H1 (cell line): ENCODE measurements around the gene DGCR6L. TPM values are rescaled to one million over a fixed set of nuclear protein-coding genes. Genes with fewer than 3 reads are reported as not detected.
"Not testable (repeated sequence)": the region's sequence is repeated elsewhere in the genome, so short reads cannot be mapped to it uniquely, and the experiment has no call there.

Source experiments
- CTCF ChIA-PET: fragments of 300-600 bp; sonication (Branson Sonifier 250); formaldehyde crosslinking; loops from one replicate; lab custom pipeline; 2021; ENCODE audit not compliant: partially characterized antibody; lab: Charles Lee
- POLR2A ChIA-PET: fragments of 300-600 bp; sonication (Branson Sonifier 250); formaldehyde crosslinking; loops from one replicate; lab custom pipeline; 2021; ENCODE audit warnings: inconsistent platforms; ENCODE audit not compliant: partially characterized antibody; lab: Charles Lee
- DNase-seq, 2 experiments: peaks; one replicate each; pipeline versions ENCODE4 v3.0.0 to v3.0.0-alpha.2; 2010 to 2022; ENCODE audit warnings: low spot score in 2 of 2, low read depth in 1 of 2, mixed read lengths in 1 of 2
- FAIRE-seq: peaks from 2 replicates; lab custom pipeline; 2011; peaks lifted over from hg19 to GRCh38; lab: Jason Lieb, UNC
- H2AFZ ChIP-seq: 2 replicates; pipeline ENCODE4 v1.8.1; 2012; ENCODE audit warnings: low read length, inconsistent platforms
- H2AK5ac ChIP-seq: 2 replicates; pipeline ENCODE4 v1.6.1; 2013; ENCODE audit warnings: low read depth, low read length
- H2BK120ac ChIP-seq: replicated peaks from 2 replicates; pipeline ENCODE3; 2013; ENCODE audit warnings: low read depth, low read length, inconsistent platforms
- H2BK12ac ChIP-seq: 2 replicates; pipeline ENCODE4 v1.6.1; 2013; ENCODE audit warnings: low read depth, low read length
- H2BK15ac ChIP-seq: 2 replicates; pipeline ENCODE4 v1.6.1; 2013; ENCODE audit warnings: low read length
- H2BK20ac ChIP-seq: 2 replicates; pipeline ENCODE4 v1.6.1; 2013; ENCODE audit warnings: low read length
- H2BK5ac ChIP-seq: 2 replicates; pipeline ENCODE4 v1.6.1; 2013; ENCODE audit warnings: low read depth, low read length
- H3K14ac ChIP-seq: 2 replicates; pipeline ENCODE4 v1.6.1; 2013; ENCODE audit warnings: inconsistent platforms; ENCODE audit not compliant: insufficient read length
- H3K18ac ChIP-seq: 2 replicates; pipeline ENCODE4 v1.6.1; 2013; ENCODE audit warnings: low read length; ENCODE audit errors: extremely low read depth
- H3K23ac ChIP-seq: 2 replicates; pipeline ENCODE4 v1.6.1; 2013; ENCODE audit warnings: inconsistent platforms; ENCODE audit not compliant: insufficient read length
- H3K23me2 ChIP-seq: 2 replicates; pipeline ENCODE4 v1.6.1; 2013; ENCODE audit warnings: low read depth, low read length
- H3K27ac ChIP-seq: 2 replicates; pipeline ENCODE4 v1.6.1; 2011; ENCODE audit warnings: low read depth, low read length, inconsistent platforms
- H3K27me3 ChIP-seq, 4 experiments: replicated peaks in 1 of 4; 1 replicate in 1 of 4; 2 replicates in 3 of 4; pipeline versions ENCODE4 v1.6.1 to v1.8.1; 2011 to 2013; ENCODE audit warnings: low read length in 3 of 4, mild to moderate bottlenecking in 3 of 4, inconsistent platforms in 2 of 4, mixed read lengths in 2 of 4, moderate library complexity in 1 of 4; ENCODE audit not compliant: control insufficient read depth in 3 of 4, insufficient read depth in 3 of 4; ENCODE audit errors: extremely low read depth in 1 of 4
- H3K36me3 ChIP-seq, 4 experiments: 2 replicates each; pipeline versions ENCODE4 v1.6.1 to v1.8.1; 2011 to 2013; ENCODE audit warnings: mild to moderate bottlenecking in 4 of 4, low read length in 3 of 4, moderate library complexity in 2 of 4, control low read depth in 1 of 4, inconsistent platforms in 1 of 4; ENCODE audit not compliant: insufficient read depth in 4 of 4, control insufficient read depth in 2 of 4
- H3K4ac ChIP-seq: replicated peaks from 2 replicates; pipeline ENCODE3; 2013; ENCODE audit warnings: low read length, low read depth, mixed read lengths, inconsistent platforms; ENCODE audit not compliant: insufficient read length
- H3K4me1 ChIP-seq, 4 experiments: replicated peaks in 1 of 4; 1 replicate in 1 of 4; 2 replicates in 3 of 4; pipeline versions ENCODE4 v1.6.1 to v1.8.1; 2011 to 2013; ENCODE audit warnings: low read length in 3 of 4, inconsistent platforms in 2 of 4, mixed read lengths in 1 of 4; ENCODE audit not compliant: insufficient read depth in 4 of 4, control insufficient read depth in 3 of 4
- H3K4me2 ChIP-seq, 2 experiments: 2 replicates each; pipeline versions ENCODE4 v1.6.1 to v1.8.1; 2011 to 2013; ENCODE audit warnings: low read depth in 2 of 2, low read length in 2 of 2, control low read depth in 1 of 2, inconsistent platforms in 1 of 2, mild to moderate bottlenecking in 1 of 2; ENCODE audit not compliant: insufficient read depth in 1 of 2
- H3K4me3 ChIP-seq, 4 experiments: fragments of 200-600, 300-600 bp in 1 of 4; sonication (generic), shearing (Covaris generic), sonication (Bioruptor Twin) in 1 of 4; 2 replicates each; pipeline versions ENCODE4 v1.5.1 to v1.8.1; 2011 to 2016; ENCODE audit warnings: low read length in 4 of 4, low read depth in 3 of 4, control low read depth in 2 of 4, inconsistent platforms in 2 of 4, mild to moderate bottlenecking in 2 of 4, mixed read lengths in 1 of 4, moderate library complexity in 1 of 4; ENCODE audit not compliant: insufficient read depth in 2 of 4; ENCODE audit errors: extremely low read depth in 1 of 4
- H3K56ac ChIP-seq: replicated peaks from 2 replicates; pipeline ENCODE3; 2013; ENCODE audit warnings: low read depth, mild to moderate bottlenecking, mixed read lengths, low read length, inconsistent platforms; ENCODE audit not compliant: insufficient read length
- H3K79me1 ChIP-seq: 2 replicates; pipeline ENCODE4 v1.6.1; 2013; ENCODE audit warnings: low read depth, low read length, control low read depth
- H3K79me2 ChIP-seq, 2 experiments: 2 replicates each; pipeline versions ENCODE4 v1.6.1 to v1.8.1; 2012 to 2013; ENCODE audit warnings: low read length in 2 of 2, mild to moderate bottlenecking in 2 of 2, inconsistent platforms in 1 of 2; ENCODE audit not compliant: insufficient read depth in 2 of 2, control insufficient read depth in 1 of 2
- H3K9ac ChIP-seq, 4 experiments: replicated peaks in 1 of 4; 1 replicate in 1 of 4; 2 replicates in 3 of 4; pipeline versions ENCODE4 v1.6.1 to v1.8.1; 2011 to 2013; ENCODE audit warnings: low read depth in 3 of 4, low read length in 3 of 4, control low read depth in 2 of 4, mild to moderate bottlenecking in 2 of 4, moderate library complexity in 2 of 4, inconsistent platforms in 1 of 4; ENCODE audit errors: extremely low read depth in 1 of 4
- H3K9me3 ChIP-seq, 2 experiments: 2 replicates each; pipeline versions ENCODE4 v1.6.1 to v1.8.1; 2012 to 2013; ENCODE audit warnings: mild to moderate bottlenecking in 2 of 2, moderate library complexity in 2 of 2, control low read depth in 1 of 2, inconsistent platforms in 1 of 2, low read depth in 1 of 2, low read length in 1 of 2, mixed read lengths in 1 of 2; ENCODE audit not compliant: insufficient read depth in 2 of 2
- H4K20me1 ChIP-seq, 2 experiments: replicated peaks in 1 of 2; 2 replicates each; pipeline versions ENCODE3 to v1.8.1; 2011 to 2013; ENCODE audit warnings: inconsistent platforms in 2 of 2, low read length in 2 of 2, mild to moderate bottlenecking in 1 of 2; ENCODE audit not compliant: insufficient read depth in 2 of 2, control insufficient read depth in 1 of 2
- H4K5ac ChIP-seq: 2 replicates; pipeline ENCODE4 v1.6.1; 2013; ENCODE audit warnings: low read length, low read depth, mixed read lengths, inconsistent platforms; ENCODE audit not compliant: insufficient read length
- H4K8ac ChIP-seq: 2 replicates; pipeline ENCODE4 v1.8.0; 2013; ENCODE audit warnings: mild to moderate bottlenecking, moderate library complexity, low read length, inconsistent platforms; ENCODE audit not compliant: insufficient read depth; ENCODE audit errors: extremely low read depth
- H4K91ac ChIP-seq: replicated peaks from 2 replicates; pipeline ENCODE3; 2013; ENCODE audit warnings: low read length, mixed read lengths, inconsistent platforms; ENCODE audit not compliant: insufficient read length
- WGBS, 2 experiments: shearing (Covaris generic) in 1 of 2; methylation state at CpG; one replicate each; pipeline versions ENCODE4 v1.1.6 to v1.1.7; 2013 to 2015; ENCODE audit warnings: low lambda C conversion rate in 2 of 2, mixed read lengths in 2 of 2, inconsistent platforms in 1 of 2, low coverage in 1 of 2, missing lambda C conversion rate in 1 of 2; ENCODE audit not compliant: insufficient replicate concordance in 2 of 2, insufficient coverage in 1 of 2, insufficient read length in 1 of 2; ENCODE audit errors: extremely low coverage in 1 of 2, missing lambda C conversion rate in 1 of 2; 5-methylcytosine and 5-hydroxymethylcytosine counted together
- polyA plus RNA-seq, 7 experiments: library from polyadenylated mRNA; depleted of rRNA in 3 of 7; stranded (reverse) in 5 of 7; unstranded in 2 of 7; fragments of >200 nt in 5 of 7; fragments of 200-250 nt in 2 of 7; gene quantifications; 1 replicate in 5 of 7; 2 replicates in 1 of 7; 4 replicates in 1 of 7; pipeline versions ENCODE4 v1.2.1 to v1.2.3, GENCODE V29; 2011 to 2013; ENCODE audit warnings: missing spikeins in 2 of 7, mixed read lengths in 2 of 7
- total RNA-seq: library from RNA; stranded (reverse); fragmentation: NEBNext Ultra II Directional; extraction: Animal tissue kit (Norgen Biotek cat#: 25700); gene quantifications from 2 replicates; pipeline ENCODE4 v1.2.1, GENCODE V29; 2021

DGCR6L gene
- total and polyA plus RNA-seq, 2 of the 8 experiments (the other 6 are each of a cell fraction or from before 2014, with no cell fraction given) = 43.6 to 72.6 TPM

DNA sequence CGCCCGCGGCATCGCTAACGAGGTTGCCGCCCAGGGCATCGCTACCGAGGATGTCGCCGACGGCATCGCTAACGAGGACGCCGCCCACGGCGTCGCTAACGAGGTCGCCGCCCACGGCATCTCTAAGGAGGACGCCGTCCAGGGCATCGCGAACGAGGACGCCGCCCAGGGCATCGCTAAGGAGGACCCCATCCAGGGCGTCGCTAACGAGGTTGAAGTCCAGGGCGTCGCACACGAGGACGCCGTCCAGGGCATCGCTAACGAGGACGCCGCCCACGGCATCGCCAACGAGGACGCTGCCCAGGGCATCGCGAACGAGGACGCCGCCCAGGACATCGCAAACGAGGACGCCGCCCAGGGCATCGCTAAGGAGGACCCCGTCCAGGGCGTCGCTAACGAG is 40.4 kb upstream of the DGCR6L start:
- H3K23ac ChIP-seq, H3K79me1 ChIP-seq, CTCF ChIA-PET, H3K9me3 ChIP-seq, H3K4me2 ChIP-seq, H2BK20ac ChIP-seq, POLR2A ChIA-PET, H4K8ac ChIP-seq, H3K23me2 ChIP-seq, H3K56ac ChIP-seq, H2BK5ac ChIP-seq, H3K4me3 ChIP-seq, H3K27me3 ChIP-seq, H3K4ac ChIP-seq, H3K27ac ChIP-seq, H2AK5ac ChIP-seq, H4K20me1 ChIP-seq, H2BK12ac ChIP-seq, H4K91ac ChIP-seq, H3K9ac ChIP-seq, H2BK15ac ChIP-seq, H3K14ac ChIP-seq, H4K5ac ChIP-seq, H2AFZ ChIP-seq, H3K36me3 ChIP-seq, H3K79me2 ChIP-seq, H2BK120ac ChIP-seq, H3K4me1 ChIP-seq, H3K18ac ChIP-seq, FAIRE-seq: not testable (repeated sequence)
- WGBS, 2 experiments = 95% methylated on average over 50 of the region's 60 CpGs; no CpG with 5 or more reads in 1 of the 2 experiments
- peak in 1 of 2 experiments; percentile 26 for DNase-seq

DNA sequence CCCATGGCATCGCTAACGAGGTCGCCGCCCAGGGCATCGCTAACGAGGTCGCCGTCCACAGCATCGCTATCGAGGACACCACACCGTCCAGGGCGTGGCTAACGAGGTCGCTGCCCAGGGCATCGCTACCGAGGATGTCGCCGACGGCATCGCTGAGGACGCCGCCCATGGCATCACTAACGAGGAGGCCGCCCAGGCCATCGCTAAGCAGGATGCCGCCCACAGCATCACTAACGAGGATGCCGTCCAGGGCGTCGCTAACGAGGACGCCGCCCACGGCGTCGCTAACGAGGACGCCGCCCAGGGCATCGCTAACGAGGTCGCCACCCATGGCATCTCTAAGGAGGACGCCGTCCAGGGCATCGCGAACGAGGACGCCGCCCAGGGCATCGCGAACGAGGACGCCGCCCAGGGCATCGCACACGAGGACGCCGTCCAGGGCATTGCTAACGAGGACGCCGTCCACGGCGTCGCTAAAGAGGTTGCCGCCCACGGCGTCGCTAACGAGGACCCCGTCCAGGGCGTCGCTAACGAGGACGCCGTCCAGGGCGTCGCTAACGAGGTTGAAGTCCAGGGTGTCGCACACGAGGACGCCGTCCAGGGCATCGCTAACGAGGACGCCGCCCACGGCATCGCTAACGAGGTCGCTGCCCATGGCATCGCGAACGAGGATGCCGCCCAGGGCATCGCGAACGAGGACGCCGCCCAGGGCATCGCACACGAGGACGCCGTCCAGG is 38.8 kb upstream of the DGCR6L start:
- H2BK12ac ChIP-seq, H3K23me2 ChIP-seq, POLR2A ChIA-PET, H3K4me3 ChIP-seq, CTCF ChIA-PET, H3K4me2 ChIP-seq, H3K4ac ChIP-seq, H3K27me3 ChIP-seq, H3K4me1 ChIP-seq, H3K18ac ChIP-seq, H4K91ac ChIP-seq, H3K9ac ChIP-seq, H3K27ac ChIP-seq, H3K36me3 ChIP-seq, H2BK5ac ChIP-seq, H2AFZ ChIP-seq, H4K20me1 ChIP-seq, H2BK20ac ChIP-seq, H2BK15ac ChIP-seq, H4K5ac ChIP-seq, H4K8ac ChIP-seq, H3K56ac ChIP-seq, FAIRE-seq, H3K14ac ChIP-seq, H3K79me1 ChIP-seq, H3K9me3 ChIP-seq, H2AK5ac ChIP-seq, H3K23ac ChIP-seq, H3K79me2 ChIP-seq, H2BK120ac ChIP-seq: not testable (repeated sequence)
- DNase-seq = peak in 1 of 2 experiments; percentile 14
- WGBS, 2 experiments = 100% methylated on average over 7 of the region's 103 CpGs; no CpG with 5 or more reads in 1 of the 2 experiments
